GM23338 (cell line): ENCODE measurements around the gene THSD7A. TPM values are rescaled to one million over a fixed set of nuclear protein-coding genes. Genes with fewer than 3 reads are reported as not detected.
A peak's percentile ranks its signal among the peaks of the same experiment; 100 is the strongest.

ENCODE experiments used
- ATAC-seq: fragments of 200-7000 bp; cut with Tn5 transposase; 3 replicates; pipeline ENCODE4 v1.9.1; 2020
- DNase-seq: peaks from one replicate; pipeline ENCODE4 v3.0.0-alpha.2; 2015; ENCODE audit warnings: low spot score
- H2AFZ ChIP-seq: fragments of 200-600 bp; sonication (generic); 2 replicates; pipeline ENCODE4 v1.8.0; 2016; ENCODE audit warnings: antibody characterized with exemption, mild to moderate bottlenecking, moderate library complexity
- H3F3A ChIP-seq: fragments of 200-600 bp; sonication (generic); replicated peaks from 2 replicates; pipeline ENCODE4 v1.8.0; 2017; ENCODE audit warnings: antibody characterized with exemption, mixed run types, low read depth
- H3K27ac ChIP-seq: fragments of 200-600 bp; sonication (generic); 2 replicates; pipeline ENCODE4 v1.6.1; 2016; ENCODE audit warnings: low read depth
- H3K27me3 ChIP-seq: fragments of 200-600 bp; sonication (generic); 2 replicates; pipeline ENCODE4 v1.8.0; 2016; ENCODE audit warnings: mild to moderate bottlenecking, mixed run types, moderate library complexity; ENCODE audit not compliant: insufficient read depth
- H3K36me3 ChIP-seq: fragments of 200-600 bp; sonication (generic); 2 replicates; pipeline ENCODE4 v1.8.0; 2016; ENCODE audit warnings: mild to moderate bottlenecking; ENCODE audit not compliant: insufficient read depth
- H3K4me1 ChIP-seq: fragments of 200-600 bp; sonication (generic); 2 replicates; pipeline ENCODE4 v1.8.0; 2016; ENCODE audit warnings: mild to moderate bottlenecking, moderate library complexity; ENCODE audit not compliant: insufficient read depth
- H3K4me2 ChIP-seq: fragments of 200-600 bp; sonication (generic); 2 replicates; pipeline ENCODE4 v1.7.1; 2017; ENCODE audit warnings: mixed run types
- H3K4me3 ChIP-seq: fragments of 200-600 bp; sonication (generic); 2 replicates; pipeline ENCODE4 v1.6.1; 2016; ENCODE audit warnings: mixed run types
- H3K79me2 ChIP-seq: fragments of 200-600 bp; sonication (generic); replicated peaks from 2 replicates; pipeline ENCODE4 v1.8.0; 2017; ENCODE audit warnings: mild to moderate bottlenecking; ENCODE audit not compliant: insufficient read depth
- H3K9me2 ChIP-seq: fragments of 200-600 bp; sonication (generic); 2 replicates; pipeline ENCODE4 v1.8.0; 2017; ENCODE audit not compliant: insufficient read depth
- H4K20me1 ChIP-seq: fragments of 200-600 bp; sonication (generic); replicated peaks from 2 replicates; pipeline ENCODE4 v1.8.0; 2017; ENCODE audit warnings: mild to moderate bottlenecking; ENCODE audit not compliant: insufficient read depth
- H3K27ac Mint-ChIP-seq: 2 replicates; pipeline ENCODE4 v1.8.0; 2020; ENCODE audit warnings: inconsistent platforms, mild to moderate bottlenecking, moderate library complexity, mixed read lengths
- H3K27me3 Mint-ChIP-seq: 3 replicates; pipeline ENCODE4 v1.8.0; 2022; ENCODE audit warnings: low read depth, mild to moderate bottlenecking, moderate library complexity, mixed read lengths, inconsistent platforms; ENCODE audit not compliant: insufficient read depth, poor library complexity
- H3K36me3 Mint-ChIP-seq: 3 replicates; pipeline ENCODE4 v1.8.0; 2021; ENCODE audit warnings: low read depth, mild to moderate bottlenecking, inconsistent platforms, moderate library complexity, mixed read lengths
- H3K4me1 Mint-ChIP-seq: 3 replicates; pipeline ENCODE4 v1.8.0; 2020; ENCODE audit warnings: mild to moderate bottlenecking, inconsistent platforms, mixed read lengths
- H3K4me3 Mint-ChIP-seq: 3 replicates; pipeline ENCODE4 v1.8.0; 2021; ENCODE audit warnings: moderate library complexity, mild to moderate bottlenecking, inconsistent platforms, mixed read lengths
- H3K9me3 Mint-ChIP-seq: 3 replicates; pipeline ENCODE4 v1.8.0; 2020; ENCODE audit warnings: moderate library complexity, mild to moderate bottlenecking, inconsistent platforms, mixed read lengths
- EZH2 ChIP-seq: fragments of 200-600 bp; sonication (generic); IDR thresholded peaks from one replicate; pipeline ENCODE4 v1.8.0; 2017; ENCODE audit warnings: antibody characterized with exemption, mild to moderate bottlenecking, low read depth; ENCODE audit not compliant: unreplicated experiment
- JUNB ChIP-seq: IDR thresholded peaks from one replicate; pipeline ENCODE4 v1.6.1; 2016; ENCODE audit warnings: antibody characterized with exemption; ENCODE audit not compliant: unreplicated experiment
- NANOG ChIP-seq: IDR thresholded peaks from 2 replicates; pipeline ENCODE4 v1.6.1; 2016; ENCODE audit warnings: antibody characterized with exemption, borderline replicate concordance
- POLR2AphosphoS5 ChIP-seq: IDR thresholded peaks from 2 replicates; pipeline ENCODE4 v1.6.1; 2016; ENCODE audit warnings: antibody characterized with exemption, low read depth
- ZNF114 ChIP-seq: fragments of 250-450 bp; sonication (Bioruptor Pico); IDR thresholded peaks from 2 replicates; pipeline ENCODE4 v1.5.0; 2020; ENCODE audit warnings: mild to moderate bottlenecking, moderate library complexity
- ZNF331 ChIP-seq: fragments of 250-450 bp; sonication (Bioruptor Pico); IDR thresholded peaks from 2 replicates; pipeline ENCODE4 v1.5.0; 2020; ENCODE audit warnings: low read depth, mild to moderate bottlenecking, moderate library complexity
- polyA plus RNA-seq: library from polyadenylated mRNA; unstranded; fragments of >200 nt; fragmentation: Nextera tagmentation; extraction: Ambion mirVana; gene quantifications from 2 replicates; pipeline ENCODE4 v1.2.1, GENCODE V29; 2016
- total RNA-seq: library from RNA; depleted of rRNA; stranded (reverse); fragments of >200 nt; shearing (Covaris generic); gene quantifications from 2 replicates; pipeline ENCODE4 v1.2.3, GENCODE V29; 2014
- TF ChIP-seq, protein P1 (sequence below): fragments of 250-450 bp; sonication (Bioruptor Pico); IDR thresholded peaks from 2 replicates; pipeline ENCODE4 v1.5.0; 2020; ENCODE audit warnings: mild to moderate bottlenecking, moderate library complexity

The THSD7A gene
- total and polyA plus RNA-seq, 2 experiments from 2014 or later = 1.3 to 2.1 TPM

DNA sequence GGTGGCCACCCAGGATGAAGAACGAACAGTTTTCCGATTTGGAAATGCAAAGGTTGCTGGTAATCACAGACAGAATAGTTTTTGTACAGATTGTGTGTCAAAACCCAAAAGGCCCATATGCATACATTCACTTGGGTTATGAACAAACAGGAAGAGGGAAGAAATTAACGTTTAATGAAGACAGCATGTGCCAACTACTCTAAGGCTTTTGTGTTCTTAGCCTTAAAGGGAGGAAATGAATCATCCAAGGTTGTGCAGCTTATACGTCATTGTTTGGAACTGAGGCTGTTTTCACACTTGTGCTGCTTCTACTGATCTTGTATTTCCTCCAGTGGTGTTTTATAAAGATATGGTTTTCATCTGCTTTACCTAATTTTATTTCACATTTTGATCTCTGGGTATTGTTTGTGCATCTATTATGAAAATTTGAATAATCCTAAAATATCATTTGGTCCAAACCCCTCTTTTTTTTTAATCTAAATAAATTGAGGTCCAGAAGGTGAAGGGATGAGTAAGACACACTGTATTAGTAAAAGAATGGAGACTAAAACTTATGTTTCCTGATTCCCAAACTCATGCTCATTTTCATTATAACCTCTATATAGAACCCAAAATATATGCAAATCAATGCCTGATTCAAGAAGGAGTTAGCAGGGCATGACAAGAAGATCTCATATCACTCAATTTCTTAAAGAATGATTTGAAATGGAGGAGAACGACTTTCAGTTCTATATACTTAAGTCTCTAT, 373.1 kb downstream of the THSD7A start:
- no peak overlapping the region for H2AFZ ChIP-seq
- H4K20me1 ChIP-seq = no peaks in the 10 kb centered on the region
- Mint-ChIP-seq H3K4me3 (no peak overlapping the region), H3K27ac (no peak overlapping the region; the same call in 1 of the 2 replicates), H3K4me1 (peaks cover 3% of the 10 kb centered on the region; the same call in 1 of the 3 replicates), H3K36me3 (no peaks in the 10 kb centered on the region), H3K27me3 (no peaks in the 10 kb centered on the region), H3K9me3 (no peaks in the 10 kb centered on the region)
- no peak overlapping the region for H3K4me2 ChIP-seq
- no peak for DNase-seq
- no peak overlapping the region for H3K27ac ChIP-seq
- no peaks in the 10 kb centered on the region for H3K9me2 ChIP-seq
- H3K27me3 ChIP-seq = no peaks in the 10 kb centered on the region
- H3K36me3 ChIP-seq = no peaks in the 10 kb centered on the region
- no peaks in the 10 kb centered on the region for H3K4me1 ChIP-seq
- no peak overlapping the region for H3K4me3 ChIP-seq
- no peaks in the 10 kb centered on the region for H3K79me2 ChIP-seq
- TF ChIP-seq ZNF331 (CRISPR knock-in tag) = no peak
- TF ChIP-seq, protein P1, sequence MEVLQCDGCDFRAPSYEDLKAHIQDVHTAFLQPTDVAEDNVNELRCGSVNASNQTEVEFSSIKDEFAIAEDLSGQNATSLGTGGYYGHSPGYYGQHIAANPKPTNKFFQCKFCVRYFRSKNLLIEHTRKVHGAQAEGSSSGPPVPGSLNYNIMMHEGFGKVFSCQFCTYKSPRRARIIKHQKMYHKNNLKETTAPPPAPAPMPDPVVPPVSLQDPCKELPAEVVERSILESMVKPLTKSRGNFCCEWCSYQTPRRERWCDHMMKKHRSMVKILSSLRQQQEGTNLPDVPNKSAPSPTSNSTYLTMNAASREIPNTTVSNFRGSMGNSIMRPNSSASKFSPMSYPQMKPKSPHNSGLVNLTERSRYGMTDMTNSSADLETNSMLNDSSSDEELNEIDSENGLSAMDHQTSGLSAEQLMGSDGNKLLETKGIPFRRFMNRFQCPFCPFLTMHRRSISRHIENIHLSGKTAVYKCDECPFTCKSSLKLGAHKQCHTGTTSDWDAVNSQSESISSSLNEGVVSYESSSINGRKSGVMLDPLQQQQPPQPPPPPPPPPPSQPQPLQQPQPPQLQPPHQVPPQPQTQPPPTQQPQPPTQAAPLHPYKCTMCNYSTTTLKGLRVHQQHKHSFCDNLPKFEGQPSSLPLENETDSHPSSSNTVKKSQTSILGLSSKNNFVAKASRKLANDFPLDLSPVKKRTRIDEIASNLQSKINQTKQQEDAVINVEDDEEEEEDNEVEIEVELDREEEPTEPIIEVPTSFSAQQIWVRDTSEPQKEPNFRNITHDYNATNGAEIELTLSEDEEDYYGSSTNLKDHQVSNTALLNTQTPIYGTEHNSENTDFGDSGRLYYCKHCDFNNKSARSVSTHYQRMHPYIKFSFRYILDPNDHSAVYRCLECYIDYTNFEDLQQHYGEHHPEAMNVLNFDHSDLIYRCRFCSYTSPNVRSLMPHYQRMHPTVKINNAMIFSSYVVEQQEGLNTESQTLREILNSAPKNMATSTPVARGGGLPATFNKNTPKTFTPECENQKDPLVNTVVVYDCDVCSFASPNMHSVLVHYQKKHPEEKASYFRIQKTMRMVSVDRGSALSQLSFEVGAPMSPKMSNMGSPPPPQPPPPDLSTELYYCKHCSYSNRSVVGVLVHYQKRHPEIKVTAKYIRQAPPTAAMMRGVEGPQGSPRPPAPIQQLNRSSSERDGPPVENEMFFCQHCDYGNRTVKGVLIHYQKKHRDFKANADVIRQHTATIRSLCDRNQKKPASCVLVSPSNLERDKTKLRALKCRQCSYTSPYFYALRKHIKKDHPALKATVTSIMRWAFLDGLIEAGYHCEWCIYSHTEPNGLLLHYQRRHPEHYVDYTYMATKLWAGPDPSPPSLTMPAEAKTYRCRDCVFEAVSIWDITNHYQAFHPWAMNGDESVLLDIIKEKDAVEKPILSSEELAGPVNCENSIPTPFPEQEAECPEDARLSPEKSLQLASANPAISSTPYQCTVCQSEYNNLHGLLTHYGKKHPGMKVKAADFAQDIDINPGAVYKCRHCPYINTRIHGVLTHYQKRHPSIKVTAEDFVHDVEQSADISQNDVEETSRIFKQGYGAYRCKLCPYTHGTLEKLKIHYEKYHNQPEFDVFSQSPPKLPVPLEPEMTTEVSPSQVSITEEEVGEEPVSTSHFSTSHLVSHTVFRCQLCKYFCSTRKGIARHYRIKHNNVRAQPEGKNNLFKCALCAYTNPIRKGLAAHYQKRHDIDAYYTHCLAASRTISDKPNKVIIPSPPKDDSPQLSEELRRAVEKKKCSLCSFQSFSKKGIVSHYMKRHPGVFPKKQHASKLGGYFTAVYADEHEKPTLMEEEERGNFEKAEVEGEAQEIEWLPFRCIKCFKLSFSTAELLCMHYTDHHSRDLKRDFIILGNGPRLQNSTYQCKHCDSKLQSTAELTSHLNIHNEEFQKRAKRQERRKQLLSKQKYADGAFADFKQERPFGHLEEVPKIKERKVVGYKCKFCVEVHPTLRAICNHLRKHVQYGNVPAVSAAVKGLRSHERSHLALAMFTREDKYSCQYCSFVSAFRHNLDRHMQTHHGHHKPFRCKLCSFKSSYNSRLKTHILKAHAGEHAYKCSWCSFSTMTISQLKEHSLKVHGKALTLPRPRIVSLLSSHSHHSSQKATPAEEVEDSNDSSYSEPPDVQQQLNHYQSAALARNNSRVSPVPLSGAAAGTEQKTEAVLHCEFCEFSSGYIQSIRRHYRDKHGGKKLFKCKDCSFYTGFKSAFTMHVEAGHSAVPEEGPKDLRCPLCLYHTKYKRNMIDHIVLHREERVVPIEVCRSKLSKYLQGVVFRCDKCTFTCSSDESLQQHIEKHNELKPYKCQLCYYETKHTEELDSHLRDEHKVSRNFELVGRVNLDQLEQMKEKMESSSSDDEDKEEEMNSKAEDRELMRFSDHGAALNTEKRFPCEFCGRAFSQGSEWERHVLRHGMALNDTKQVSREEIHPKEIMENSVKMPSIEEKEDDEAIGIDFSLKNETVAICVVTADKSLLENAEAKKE (CRISPR knock-in tag) = no peak
- H3F3A ChIP-seq = no peaks in the 10 kb centered on the region
- no peak for ATAC-seq

DNA sequence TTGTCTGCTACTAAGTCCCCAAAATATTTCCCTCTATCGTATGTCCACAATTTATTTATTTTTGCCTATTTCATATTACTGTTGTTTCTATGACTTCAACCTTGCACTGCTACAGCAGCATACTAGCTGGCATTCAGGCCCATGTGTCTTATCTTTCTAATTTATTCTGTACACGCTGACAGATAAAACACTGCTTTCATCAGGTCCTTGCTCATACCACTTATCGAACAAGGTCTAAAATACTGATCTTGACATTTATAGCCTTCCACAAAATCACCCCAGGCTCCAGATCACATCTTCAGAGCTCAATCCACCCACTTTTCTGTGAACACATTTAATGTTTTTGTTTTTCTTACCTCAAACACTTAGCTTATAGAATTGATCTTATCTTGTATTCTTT, 374.6 kb downstream of the THSD7A start:
- H3K27ac ChIP-seq = no peak overlapping the region
- H3K36me3 Mint-ChIP-seq = no peaks in the 10 kb centered on the region
- no peaks in the 10 kb centered on the region for H3K9me3 Mint-ChIP-seq
- no peaks in the 10 kb centered on the region for H3K4me1 ChIP-seq
- no peaks in the 10 kb centered on the region for H3K27me3 Mint-ChIP-seq
- DNase-seq (no peak), ATAC-seq (no peak)
- H3K27me3 ChIP-seq = no peaks in the 10 kb centered on the region
- H3K27ac Mint-ChIP-seq = peak overlapping the region; percentile 42; the same call in 1 of the 2 replicates
- no peaks in the 10 kb centered on the region for H3F3A ChIP-seq
- no peaks in the 10 kb centered on the region for H3K79me2 ChIP-seq
- H3K36me3 ChIP-seq = no peaks in the 10 kb centered on the region
- H3K4me3 Mint-ChIP-seq = no peak overlapping the region
- no peak overlapping the region for H3K4me2 ChIP-seq
- H3K9me2 ChIP-seq = no peaks in the 10 kb centered on the region
- H4K20me1 ChIP-seq = no peaks in the 10 kb centered on the region
- H3K4me1 Mint-ChIP-seq = peaks cover 3% of the 10 kb centered on the region; the same call in 1 of the 3 replicates
- no peak overlapping the region for H2AFZ ChIP-seq
- H3K4me3 ChIP-seq = no peak overlapping the region
- TF ChIP-seq JUNB (no peak), POLR2AphosphoS5 (no peak), ZNF114 (CRISPR knock-in tag) (no peak), EZH2 (no peak), NANOG (no peak)
